ENCODE data around the gene MTHFD1L. TPM values are rescaled to one million over a fixed set of nuclear protein-coding genes. Genes with fewer than 3 reads are reported as not detected.
A peak's percentile ranks its signal among the peaks of the same experiment; 100 is the strongest.

MTHFD1L gene
- total RNA-seq, 1 donor from 2014 or later: 107 TPM

DNA sequence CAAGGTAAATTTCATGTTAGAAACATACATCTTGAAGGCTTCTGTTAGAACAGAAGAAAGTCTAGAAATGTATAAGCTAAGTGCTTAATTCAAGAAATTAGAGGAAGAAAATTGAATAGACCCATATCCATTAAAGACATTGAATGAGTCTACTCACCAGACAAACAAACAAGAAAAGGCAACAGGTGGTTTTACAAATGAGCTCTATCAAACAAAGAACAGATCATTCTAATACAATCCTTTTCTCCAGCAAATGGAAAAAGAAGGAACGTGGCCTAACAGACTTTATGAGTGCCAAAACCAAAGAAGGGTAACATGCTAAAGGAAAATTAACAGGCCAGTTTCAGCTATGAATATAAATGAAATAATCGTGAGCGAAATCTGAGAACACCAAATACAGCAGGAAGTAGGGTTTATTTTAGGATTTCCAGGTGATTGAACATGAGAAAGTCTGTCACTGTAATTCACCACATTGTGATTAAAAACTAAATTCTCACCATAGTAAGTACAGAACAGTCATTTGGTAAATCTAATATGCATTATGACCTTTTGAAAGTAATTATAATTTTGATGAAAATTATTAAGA is 22.6 kb downstream of the MTHFD1L start:
- Histone ChIP-seq H4K20me1 (ENCODE audit: insufficient read depth, low read length) (peaks cover 4% of the 10 kb centered on the region), H2AFZ (ENCODE audit: low read depth, low read length) (no peak overlapping the region), H3K9me3 (ENCODE audit: insufficient read depth, low read depth, low read length) (no peaks in the 10 kb centered on the region), H3K4me1 (ENCODE audit: insufficient read depth, low read length) (peaks cover 13% of the 10 kb centered on the region), H3K36me3 (ENCODE audit: insufficient read depth, low read length) (peaks cover 51% of the 10 kb centered on the region), H3K27ac (ENCODE audit: low read depth, low read length) (no peak overlapping the region), H3K79me2 (ENCODE audit: insufficient read depth, low read length) (peaks cover 21% of the 10 kb centered on the region), H3K4me2 (ENCODE audit: low read length) (no peak overlapping the region), H3K27me3 (ENCODE audit: insufficient read depth, low read length) (no peaks in the 10 kb centered on the region), H3K9ac (ENCODE audit: low read length) (no peak overlapping the region), H3K4me3 (ENCODE audit: insufficient read depth, low read depth, low read length) (no peak overlapping the region)
- TF ChIP-seq CTCF (IDR thresholded peaks at IDR 0.05; ENCODE audit: insufficient read depth, low read depth, low read length) (no peak), EZH2 (IDR thresholded peaks at IDR 0.05; ENCODE audit: insufficient read depth, low read length) (no peak)
- Mint-ChIP-seq H3K4me1 (ENCODE audit: low read depth, unreplicated experiment) (peaks cover 8% of the 10 kb centered on the region), H3K9me3 (ENCODE audit: unreplicated experiment) (no peaks in the 10 kb centered on the region), H3K4me3 (ENCODE audit: unreplicated experiment) (no peak overlapping the region), H3K36me3 (ENCODE audit: low read depth, unreplicated experiment) (peaks cover 22% of the 10 kb centered on the region), H3K27ac (ENCODE audit: unreplicated experiment) (no peak overlapping the region), H3K27me3 (ENCODE audit: low read depth, unreplicated experiment) (no peaks in the 10 kb centered on the region)
- DNase-seq (ENCODE audit: low read depth) (no peak), FAIRE-seq (no peak)

GRCh38 chr6:150890346-150890745 is 24.8 kb downstream of the MTHFD1L start:
- peaks cover 13% of the 10 kb centered on the region for H3K79me2 ChIP-seq (ENCODE audit: insufficient read depth, low read length)
- Mint-ChIP-seq H3K27me3 (ENCODE audit: low read depth, unreplicated experiment) (no peaks in the 10 kb centered on the region), H3K4me1 (ENCODE audit: low read depth, unreplicated experiment) (peaks cover 5% of the 10 kb centered on the region), H3K27ac (ENCODE audit: unreplicated experiment) (no peak overlapping the region), H3K9me3 (ENCODE audit: unreplicated experiment) (no peaks in the 10 kb centered on the region), H3K36me3 (ENCODE audit: low read depth, unreplicated experiment) (peaks cover 23% of the 10 kb centered on the region), H3K4me3 (ENCODE audit: unreplicated experiment) (no peak overlapping the region)
- H3K4me1 ChIP-seq (ENCODE audit: insufficient read depth, low read length): peaks cover 20% of the 10 kb centered on the region
- H3K36me3 ChIP-seq (ENCODE audit: insufficient read depth, low read length): peaks cover 41% of the 10 kb centered on the region
- H3K9ac ChIP-seq (ENCODE audit: low read length): no peak overlapping the region
- TF ChIP-seq CTCF (IDR thresholded peaks at IDR 0.05; ENCODE audit: insufficient read depth, low read depth, low read length) (no peak), EZH2 (IDR thresholded peaks at IDR 0.05; ENCODE audit: insufficient read depth, low read length) (no peak)
- no peaks in the 10 kb centered on the region for H3K9me3 ChIP-seq (ENCODE audit: insufficient read depth, low read depth, low read length)
- no peak overlapping the region for H2AFZ ChIP-seq (ENCODE audit: low read depth, low read length)
- H4K20me1 ChIP-seq (ENCODE audit: insufficient read depth, low read length): peaks cover 9% of the 10 kb centered on the region
- H3K4me3 ChIP-seq (ENCODE audit: insufficient read depth, low read depth, low read length): no peak overlapping the region
- no peak overlapping the region for H3K4me2 ChIP-seq (ENCODE audit: low read length)
- no peaks in the 10 kb centered on the region for H3K27me3 ChIP-seq (ENCODE audit: insufficient read depth, low read length)
- H3K27ac ChIP-seq (ENCODE audit: low read depth, low read length): no peak overlapping the region
- FAIRE-seq (no peak), DNase-seq (ENCODE audit: low read depth) (no peak)

- Histone ChIP-seq H4K20me1 (ENCODE audit: insufficient read depth, low read length) (peaks cover 9% of the 10 kb centered on the region), H3K4me2 (ENCODE audit: low read length) (no peak overlapping the region), H3K27me3 (ENCODE audit: insufficient read depth, low read length) (no peaks in the 10 kb centered on the region), H3K27ac (ENCODE audit: low read depth, low read length) (peak overlapping the region; percentile 4), H3K4me1 (ENCODE audit: insufficient read depth, low read length) (peaks cover 20% of the 10 kb centered on the region), H3K79me2 (ENCODE audit: insufficient read depth, low read length) (peaks cover 17% of the 10 kb centered on the region), H3K36me3 (ENCODE audit: insufficient read depth, low read length) (peaks cover 35% of the 10 kb centered on the region), H3K9me3 (ENCODE audit: insufficient read depth, low read depth, low read length) (no peaks in the 10 kb centered on the region), H2AFZ (ENCODE audit: low read depth, low read length) (no peak overlapping the region), H3K9ac (ENCODE audit: low read length) (peak overlapping the region; percentile 11), H3K4me3 (ENCODE audit: insufficient read depth, low read depth, low read length) (no peak overlapping the region)
- TF ChIP-seq CTCF (IDR thresholded peaks at IDR 0.05; ENCODE audit: insufficient read depth, low read depth, low read length): peak; percentile 98
- TF ChIP-seq EZH2 (IDR thresholded peaks at IDR 0.05; ENCODE audit: insufficient read depth, low read length): no peak
- Mint-ChIP-seq H3K4me1 (ENCODE audit: low read depth, unreplicated experiment) (peaks cover 9% of the 10 kb centered on the region), H3K27ac (ENCODE audit: unreplicated experiment) (no peak overlapping the region), H3K4me3 (ENCODE audit: unreplicated experiment) (no peak overlapping the region), H3K9me3 (ENCODE audit: unreplicated experiment) (no peaks in the 10 kb centered on the region), H3K27me3 (ENCODE audit: low read depth, unreplicated experiment) (no peaks in the 10 kb centered on the region), H3K36me3 (ENCODE audit: low read depth, unreplicated experiment) (peaks cover 24% of the 10 kb centered on the region)
- FAIRE-seq (no peak), DNase-seq (ENCODE audit: low read depth) (peak; percentile 60)
These were observed 26.5 kb downstream of the MTHFD1L start for GRCh38 chr6:150891888-150892485.

All from astrocyte (in vitro differentiated cells and primary cell).